HL-60 (cell line): Measurements from ENCODE around the gene ADCY3.

Experiments
- CTCF ChIP-seq: IDR thresholded peaks from one replicate; pipeline ENCODE4 v1.5.1; 2011; ENCODE audit warnings: low read length, control low read depth, inconsistent platforms; ENCODE audit not compliant: insufficient read depth
- POLR2AphosphoS5 ChIP-seq: IDR thresholded peaks from 2 replicates; pipeline ENCODE4 v1.6.1; 2012; ENCODE audit warnings: low read depth

- no peak for TF ChIP-seq CTCF
- TF ChIP-seq POLR2AphosphoS5 = no peak
Observed at GRCh38 chr2:24870440-24870839, 49.6 kb downstream of the ADCY3 start.
